Measurements from ENCODE around the gene LENG8.

DNA sequence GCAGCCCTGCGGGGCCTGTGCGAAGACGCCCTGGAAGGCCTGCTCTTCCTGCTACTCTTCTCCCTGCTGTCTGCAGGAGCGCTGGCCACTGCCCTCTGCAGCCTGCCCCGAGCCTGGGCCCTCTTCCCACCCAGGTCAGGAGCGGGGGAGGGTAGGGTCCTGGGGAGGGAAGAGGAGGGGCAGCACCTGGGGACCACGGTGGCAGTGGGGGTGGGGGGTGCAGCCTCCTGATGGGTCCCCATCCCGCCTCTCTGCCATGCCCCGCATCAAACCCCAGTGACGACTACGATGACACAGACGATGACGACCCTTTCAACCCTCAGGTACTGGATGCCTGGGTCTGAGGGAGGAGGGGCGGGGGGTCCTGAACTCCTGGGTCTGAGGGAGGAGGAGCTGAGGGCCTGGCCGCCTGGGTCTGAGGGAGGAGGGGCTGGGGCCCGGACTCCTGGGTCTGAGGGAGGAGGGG, 13.4 kb upstream of the LENG8 start:
- TF ChIP-seq, protein P1, sequence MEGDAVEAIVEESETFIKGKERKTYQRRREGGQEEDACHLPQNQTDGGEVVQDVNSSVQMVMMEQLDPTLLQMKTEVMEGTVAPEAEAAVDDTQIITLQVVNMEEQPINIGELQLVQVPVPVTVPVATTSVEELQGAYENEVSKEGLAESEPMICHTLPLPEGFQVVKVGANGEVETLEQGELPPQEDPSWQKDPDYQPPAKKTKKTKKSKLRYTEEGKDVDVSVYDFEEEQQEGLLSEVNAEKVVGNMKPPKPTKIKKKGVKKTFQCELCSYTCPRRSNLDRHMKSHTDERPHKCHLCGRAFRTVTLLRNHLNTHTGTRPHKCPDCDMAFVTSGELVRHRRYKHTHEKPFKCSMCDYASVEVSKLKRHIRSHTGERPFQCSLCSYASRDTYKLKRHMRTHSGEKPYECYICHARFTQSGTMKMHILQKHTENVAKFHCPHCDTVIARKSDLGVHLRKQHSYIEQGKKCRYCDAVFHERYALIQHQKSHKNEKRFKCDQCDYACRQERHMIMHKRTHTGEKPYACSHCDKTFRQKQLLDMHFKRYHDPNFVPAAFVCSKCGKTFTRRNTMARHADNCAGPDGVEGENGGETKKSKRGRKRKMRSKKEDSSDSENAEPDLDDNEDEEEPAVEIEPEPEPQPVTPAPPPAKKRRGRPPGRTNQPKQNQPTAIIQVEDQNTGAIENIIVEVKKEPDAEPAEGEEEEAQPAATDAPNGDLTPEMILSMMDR (conservative IDR thresholded peaks at IDR 0.05; ENCODE audit: low read depth, low read length) = no peak
- TF ChIP-seq EZH2phosphoT487 (IDR thresholded peaks at IDR 0.05; ENCODE audit: borderline replicate concordance, low read length) = no peak

Data from PC-3 (cell line).